Natural killer cell (primary cell): ENCODE measurements around the gene RAPGEF2. TPM values are rescaled to one million over a fixed set of nuclear protein-coding genes. Genes with fewer than 3 reads are reported as not detected.

ENCODE experiments used
- ATAC-seq, 3 donors: fragments of 150-1000 bp in 2 of 3; fragments of 200-7000 bp in 1 of 3; cut with Tn5 transposase; 1 replicate in 1 of 3; 2 replicates in 2 of 3; pipeline ENCODE4 v1.10.0; 2021; ENCODE audit warnings: mild to moderate bottlenecking in 2 of 3, moderate library complexity in 2 of 3
- DNase-seq, 2 donors: peaks; one replicate each; pipeline versions ENCODE4 v3.0.0 to v3.0.0-alpha.2; 2013 to 2021; ENCODE audit warnings: mixed read lengths in 1 of 2
- H3K27ac ChIP-seq: one replicate; pipeline ENCODE4 v1.5.1; 2013; ENCODE audit warnings: mild to moderate bottlenecking, low read length
- H3K27me3 ChIP-seq: one replicate; pipeline ENCODE4 v1.6.1; 2013; ENCODE audit warnings: low read length; ENCODE audit not compliant: control insufficient read depth, insufficient read depth
- H3K36me3 ChIP-seq: one replicate; pipeline ENCODE4 v1.6.1; 2013; ENCODE audit warnings: low read length; ENCODE audit not compliant: control insufficient read depth, insufficient read depth
- H3K4me1 ChIP-seq: one replicate; pipeline ENCODE4 v1.6.1; 2013; ENCODE audit warnings: low read length; ENCODE audit not compliant: control insufficient read depth, insufficient read depth
- H3K4me3 ChIP-seq: one replicate; pipeline ENCODE4 v1.5.1; 2013; ENCODE audit warnings: low read length
- H3K9me3 ChIP-seq: one replicate; pipeline ENCODE4 v1.6.1; 2013; ENCODE audit warnings: low read length; ENCODE audit not compliant: control insufficient read depth, insufficient read depth
- H3K27ac Mint-ChIP-seq, 2 donors: one replicate each; pipeline ENCODE4 v1.8.0; 2022; ENCODE audit warnings: mild to moderate bottlenecking in 2 of 2, mixed read lengths in 2 of 2, moderate library complexity in 1 of 2
- H3K27me3 Mint-ChIP-seq, 2 donors: one replicate each; pipeline ENCODE4 v1.8.0; 2022; ENCODE audit warnings: low read depth in 2 of 2, mixed read lengths in 2 of 2
- H3K36me3 Mint-ChIP-seq: one replicate; pipeline ENCODE4 v1.8.0; 2022; ENCODE audit warnings: mixed read lengths
- H3K4me1 Mint-ChIP-seq, 2 donors: one replicate each; pipeline ENCODE4 v1.8.0; 2022; ENCODE audit warnings: mixed read lengths in 2 of 2
- H3K4me3 Mint-ChIP-seq: one replicate; pipeline ENCODE4 v1.8.0; 2022; ENCODE audit warnings: mild to moderate bottlenecking, moderate library complexity, mixed read lengths
- H3K9me3 Mint-ChIP-seq, 2 donors: one replicate each; pipeline ENCODE4 v1.8.0; 2022; ENCODE audit warnings: mixed read lengths in 2 of 2
- WGBS: methylation state at CpG from one replicate; pipeline ENCODE4 v1.1.7; 2013; ENCODE audit warnings: missing lambda C conversion rate; ENCODE audit not compliant: insufficient coverage; 5-methylcytosine and 5-hydroxymethylcytosine counted together
- intact Hi-C: fragments of 100-400 bp; cut with micrococcal nuclease; formaldehyde crosslinking; loops from one replicate; pipeline ENCODE4 v1.14.2; 2022
- total RNA-seq, 4 donors: library from RNA; stranded (reverse); fragments of 120-200 nt in 1 of 4; gene quantifications; one replicate each; pipeline versions ENCODE4 v1.2.3 to v1.2.4, GENCODE V29; 2013 to 2022
- TF ChIP-seq, protein P1 (sequence below): fragments of 200-600 bp; IDR thresholded peaks from one replicate; pipeline ENCODE4 v1.8.0; 2022; ENCODE audit warnings: antibody characterized with exemption

RAPGEF2 gene
- total RNA-seq, 3 donors from 2014 or later (not counting 1 experiment from before 2014, with no cell fraction given) = 21.9 to 55.6 (median 27.6) TPM

- Mint-ChIP-seq H3K27ac (no peak overlapping the region), H3K9me3 (no peaks in the 10 kb centered on the region), H3K36me3 (no peaks in the 10 kb centered on the region), H3K27me3 (peaks cover 7 to 9% of the 10 kb centered on the region in 2 donors), H3K4me3 (no peak overlapping the region), H3K4me1 (peaks cover 18% of the 10 kb centered on the region in 2 donors)
- TF ChIP-seq, protein P1, sequence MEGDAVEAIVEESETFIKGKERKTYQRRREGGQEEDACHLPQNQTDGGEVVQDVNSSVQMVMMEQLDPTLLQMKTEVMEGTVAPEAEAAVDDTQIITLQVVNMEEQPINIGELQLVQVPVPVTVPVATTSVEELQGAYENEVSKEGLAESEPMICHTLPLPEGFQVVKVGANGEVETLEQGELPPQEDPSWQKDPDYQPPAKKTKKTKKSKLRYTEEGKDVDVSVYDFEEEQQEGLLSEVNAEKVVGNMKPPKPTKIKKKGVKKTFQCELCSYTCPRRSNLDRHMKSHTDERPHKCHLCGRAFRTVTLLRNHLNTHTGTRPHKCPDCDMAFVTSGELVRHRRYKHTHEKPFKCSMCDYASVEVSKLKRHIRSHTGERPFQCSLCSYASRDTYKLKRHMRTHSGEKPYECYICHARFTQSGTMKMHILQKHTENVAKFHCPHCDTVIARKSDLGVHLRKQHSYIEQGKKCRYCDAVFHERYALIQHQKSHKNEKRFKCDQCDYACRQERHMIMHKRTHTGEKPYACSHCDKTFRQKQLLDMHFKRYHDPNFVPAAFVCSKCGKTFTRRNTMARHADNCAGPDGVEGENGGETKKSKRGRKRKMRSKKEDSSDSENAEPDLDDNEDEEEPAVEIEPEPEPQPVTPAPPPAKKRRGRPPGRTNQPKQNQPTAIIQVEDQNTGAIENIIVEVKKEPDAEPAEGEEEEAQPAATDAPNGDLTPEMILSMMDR = no peak
- Histone ChIP-seq H3K4me3 (no peak overlapping the region), H3K36me3 (no peaks in the 10 kb centered on the region), H3K4me1 (peaks cover 6% of the 10 kb centered on the region), H3K27me3 (no peaks in the 10 kb centered on the region), H3K9me3 (no peaks in the 10 kb centered on the region), H3K27ac (no peak overlapping the region)
- ATAC-seq = no peak
- DNase-seq = no peak
- intact Hi-C loops = loop anchor here (10.0 kb wide), 1 partner anchor 916 kb away; no protein-coding TSS in a partner anchor
- whole genome bisulfite sequencing = 94% methylated on average over 3 of the region's 4 CpGs
These were observed 68.4 kb downstream of the RAPGEF2 start for GRCh38 chr4:159171287-159171686.

DNA sequence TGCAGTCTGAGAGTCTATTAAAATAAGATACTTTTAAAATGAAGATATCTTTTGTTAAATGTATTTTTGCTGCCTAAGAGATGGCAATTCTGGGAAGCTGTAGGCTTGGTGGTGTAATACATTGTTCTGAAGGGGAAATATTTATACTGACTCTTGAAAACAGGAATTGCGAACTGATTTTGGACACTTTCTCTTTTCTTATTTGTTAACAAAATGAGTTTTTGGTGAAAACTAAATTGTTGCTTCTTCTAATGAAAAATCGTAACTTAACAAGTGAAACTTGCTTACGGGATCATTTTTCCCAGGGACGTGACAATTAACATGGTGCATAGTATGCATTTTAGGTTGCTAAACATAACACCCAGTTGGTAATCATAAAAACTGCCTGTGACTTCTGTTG is 71.0 kb downstream of the RAPGEF2 start:
- intact Hi-C loops = loop anchor here (10.0 kb wide), 1 partner anchor 919 kb away; no protein-coding TSS in a partner anchor
- peaks cover 9% of the 10 kb centered on the region in 2 donors for H3K4me1 Mint-ChIP-seq
- DNase-seq (no peak), ATAC-seq (no peak)
- Histone ChIP-seq H3K4me3 (no peak overlapping the region), H3K27me3 (no peaks in the 10 kb centered on the region), H3K27ac (no peak overlapping the region), H3K36me3 (no peaks in the 10 kb centered on the region), H3K4me1 (peaks cover 6% of the 10 kb centered on the region), H3K9me3 (no peaks in the 10 kb centered on the region)
- H3K27ac Mint-ChIP-seq = no peak overlapping the region
- no peaks in the 10 kb centered on the region for H3K9me3 Mint-ChIP-seq
- 93% methylated on average over 4 of the region's 4 CpGs for WGBS
- H3K4me3 Mint-ChIP-seq = no peak overlapping the region
- TF ChIP-seq, protein P1 = no peak
- peaks cover 7 to 9% of the 10 kb centered on the region in 2 donors for H3K27me3 Mint-ChIP-seq
- no peaks in the 10 kb centered on the region for H3K36me3 Mint-ChIP-seq

GRCh38 chr4:159174645-159175084 is 71.8 kb downstream of the RAPGEF2 start:
- Mint-ChIP-seq H3K4me3 (no peak overlapping the region), H3K36me3 (no peaks in the 10 kb centered on the region), H3K27me3 (peaks cover 7 to 9% of the 10 kb centered on the region in 2 donors), H3K4me1 (peaks cover 9 to 15% of the 10 kb centered on the region in 2 donors), H3K9me3 (no peaks in the 10 kb centered on the region), H3K27ac (no peak overlapping the region)
- H3K27me3 ChIP-seq = no peaks in the 10 kb centered on the region
- ATAC-seq (no peak), DNase-seq (no peak)
- no peak overlapping the region for H3K27ac ChIP-seq
- H3K4me3 ChIP-seq = no peak overlapping the region
- TF ChIP-seq, protein P1 = no peak
- peaks cover 6% of the 10 kb centered on the region for H3K4me1 ChIP-seq
- H3K36me3 ChIP-seq = no peaks in the 10 kb centered on the region
- intact Hi-C loops = loop anchor here (1.0 to 10.0 kb wide), 3 partner anchors 317 to 920 kb away; no protein-coding TSS in a partner anchor
- WGBS = 77% methylated on average over 2 of the region's 2 CpGs
- H3K9me3 ChIP-seq = no peaks in the 10 kb centered on the region
